ENCODE results near the gene KRT4. TPM values are rescaled to one million over a fixed set of nuclear protein-coding genes. Genes with fewer than 3 reads are reported as not detected.

KRT4 gene
- total RNA-seq, 1 donor from 2014 or later, result not detected

DNA sequence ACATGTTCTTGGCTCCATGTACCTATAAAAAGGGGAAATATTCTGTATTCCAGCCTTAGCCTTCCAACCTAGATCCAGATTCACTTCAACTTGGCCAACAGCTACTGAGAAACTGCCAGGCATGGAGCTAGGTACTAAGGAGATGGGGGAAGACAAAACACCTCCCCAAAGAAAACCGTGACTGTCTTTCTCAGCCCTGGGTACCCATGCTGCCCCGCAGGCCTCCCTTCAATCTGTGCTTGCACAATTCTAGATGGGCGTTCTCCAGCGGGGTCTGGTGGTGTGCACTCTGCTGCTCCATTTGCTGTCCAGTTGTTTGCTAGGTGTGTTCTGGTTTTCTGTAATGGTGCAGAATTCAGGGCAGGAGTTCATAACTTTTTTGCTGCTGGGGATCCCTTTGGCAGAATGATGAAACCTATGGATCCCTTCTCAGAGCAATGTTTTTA is 817 bp upstream of the KRT4 start:
- H3K4me1 ChIP-seq, result no peaks in the 10 kb centered on the region
- TF ChIP-seq, protein P1, sequence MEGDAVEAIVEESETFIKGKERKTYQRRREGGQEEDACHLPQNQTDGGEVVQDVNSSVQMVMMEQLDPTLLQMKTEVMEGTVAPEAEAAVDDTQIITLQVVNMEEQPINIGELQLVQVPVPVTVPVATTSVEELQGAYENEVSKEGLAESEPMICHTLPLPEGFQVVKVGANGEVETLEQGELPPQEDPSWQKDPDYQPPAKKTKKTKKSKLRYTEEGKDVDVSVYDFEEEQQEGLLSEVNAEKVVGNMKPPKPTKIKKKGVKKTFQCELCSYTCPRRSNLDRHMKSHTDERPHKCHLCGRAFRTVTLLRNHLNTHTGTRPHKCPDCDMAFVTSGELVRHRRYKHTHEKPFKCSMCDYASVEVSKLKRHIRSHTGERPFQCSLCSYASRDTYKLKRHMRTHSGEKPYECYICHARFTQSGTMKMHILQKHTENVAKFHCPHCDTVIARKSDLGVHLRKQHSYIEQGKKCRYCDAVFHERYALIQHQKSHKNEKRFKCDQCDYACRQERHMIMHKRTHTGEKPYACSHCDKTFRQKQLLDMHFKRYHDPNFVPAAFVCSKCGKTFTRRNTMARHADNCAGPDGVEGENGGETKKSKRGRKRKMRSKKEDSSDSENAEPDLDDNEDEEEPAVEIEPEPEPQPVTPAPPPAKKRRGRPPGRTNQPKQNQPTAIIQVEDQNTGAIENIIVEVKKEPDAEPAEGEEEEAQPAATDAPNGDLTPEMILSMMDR (IDR thresholded peaks at IDR 0.05), result no peak
- DNase-seq (ENCODE audit: low spot score in 2 of 2), result no peak
- no peak overlapping the region for H3K27ac ChIP-seq
- H3K36me3 ChIP-seq, result no peaks in the 10 kb centered on the region
- intact Hi-C loops (cut with DNase I), result no loop called here
- H3K9me3 ChIP-seq, result no peaks in the 10 kb centered on the region
- H3K27me3 ChIP-seq, result no peaks in the 10 kb centered on the region
- H3K4me3 ChIP-seq, result no peak overlapping the region

DNA sequence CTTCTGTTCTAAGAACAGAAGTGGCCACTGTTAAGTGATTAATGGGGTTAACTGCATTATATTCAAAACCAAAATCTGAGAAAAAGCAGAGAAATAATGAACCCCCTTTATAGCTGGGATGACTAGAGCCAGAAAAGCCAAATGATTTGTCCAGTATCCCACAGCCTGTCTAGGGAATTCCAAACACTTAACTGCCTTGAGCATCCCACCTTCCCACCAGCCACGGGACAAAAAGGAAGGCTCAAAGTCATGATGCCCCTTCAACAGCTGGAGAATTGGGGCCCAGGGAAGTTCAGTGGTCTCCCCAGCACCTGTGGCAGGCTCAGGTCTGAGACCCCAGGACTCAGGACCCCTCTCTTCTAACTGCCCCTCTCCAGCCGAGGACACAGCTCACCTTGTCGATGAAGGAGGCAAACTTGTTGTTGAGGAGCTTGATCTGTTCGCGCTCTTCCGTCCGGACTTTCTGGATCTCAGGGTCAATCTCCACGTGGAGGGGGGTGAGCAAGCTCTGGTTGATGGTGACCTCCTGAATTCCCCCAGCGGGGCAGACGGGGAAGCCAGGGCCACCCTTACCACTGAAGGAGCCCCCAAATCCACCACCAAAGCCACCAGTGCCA is 605 bp downstream of the KRT4 start:
- H3K9me3 ChIP-seq, result no peaks in the 10 kb centered on the region
- H3K27me3 ChIP-seq, result no peaks in the 10 kb centered on the region
- intact Hi-C loops (cut with DNase I), result no loop called here
- TF ChIP-seq, protein P1 (IDR thresholded peaks at IDR 0.05), result no peak
- no peaks in the 10 kb centered on the region for H3K4me1 ChIP-seq
- H3K27ac ChIP-seq, result no peak overlapping the region
- no peak overlapping the region for H3K4me3 ChIP-seq
- no peaks in the 10 kb centered on the region for H3K36me3 ChIP-seq
- no peak for DNase-seq (ENCODE audit: low spot score in 2 of 2)

DNA sequence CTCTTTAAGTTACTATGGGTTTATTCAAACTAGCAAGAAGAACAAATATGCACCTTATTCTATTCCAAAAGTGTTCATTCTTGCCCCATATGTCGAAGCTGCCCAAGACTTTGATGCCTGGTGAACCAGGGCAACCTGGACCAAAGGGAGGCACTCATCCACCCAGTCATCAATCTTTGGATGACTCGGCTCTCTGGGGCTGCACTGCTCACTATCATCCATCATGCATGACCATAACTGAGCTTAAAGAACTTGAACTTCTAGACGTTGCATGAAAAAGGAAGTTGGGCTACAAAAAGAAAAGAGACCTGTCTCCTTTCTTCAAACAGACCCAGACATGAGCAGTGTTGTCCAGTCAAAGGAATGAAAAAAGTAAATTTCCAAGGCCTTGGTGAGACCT is 1.2 kb downstream of the KRT4 start:
- H3K9me3 ChIP-seq, result no peaks in the 10 kb centered on the region
- H3K27ac ChIP-seq, result no peak overlapping the region
- H3K4me3 ChIP-seq, result no peak overlapping the region
- intact Hi-C loops (cut with DNase I), result no loop called here
- no peaks in the 10 kb centered on the region for H3K4me1 ChIP-seq
- no peak for DNase-seq (ENCODE audit: low spot score in 2 of 2)
- TF ChIP-seq, protein P1 (IDR thresholded peaks at IDR 0.05), result no peak
- H3K36me3 ChIP-seq, result no peaks in the 10 kb centered on the region
- H3K27me3 ChIP-seq, result no peaks in the 10 kb centered on the region

DNA sequence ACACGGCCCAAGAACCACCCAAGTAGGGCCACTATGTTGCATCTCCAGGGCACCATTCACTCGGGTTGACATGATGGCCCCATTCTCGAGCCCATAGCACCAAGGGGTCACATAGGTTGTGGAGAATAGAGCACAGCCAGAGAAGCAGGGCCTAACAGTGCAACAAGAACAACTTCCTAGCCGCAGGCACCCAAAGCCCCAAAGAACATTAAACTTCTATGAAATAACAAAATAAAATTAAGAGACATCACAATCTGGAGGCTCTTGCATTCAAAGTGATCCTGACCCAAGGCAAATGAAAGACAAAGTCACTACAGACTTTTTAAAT is 1.9 kb downstream of the KRT4 start:
- no peaks in the 10 kb centered on the region for H3K9me3 ChIP-seq
- H3K4me1 ChIP-seq, result no peaks in the 10 kb centered on the region
- DNase-seq (ENCODE audit: low spot score in 2 of 2), result no peak
- TF ChIP-seq, protein P1 (IDR thresholded peaks at IDR 0.05), result no peak
- no peak overlapping the region for H3K4me3 ChIP-seq
- no peak overlapping the region for H3K27ac ChIP-seq
- no peaks in the 10 kb centered on the region for H3K36me3 ChIP-seq
- no peaks in the 10 kb centered on the region for H3K27me3 ChIP-seq
- intact Hi-C loops (cut with DNase I), result no loop called here

DNA sequence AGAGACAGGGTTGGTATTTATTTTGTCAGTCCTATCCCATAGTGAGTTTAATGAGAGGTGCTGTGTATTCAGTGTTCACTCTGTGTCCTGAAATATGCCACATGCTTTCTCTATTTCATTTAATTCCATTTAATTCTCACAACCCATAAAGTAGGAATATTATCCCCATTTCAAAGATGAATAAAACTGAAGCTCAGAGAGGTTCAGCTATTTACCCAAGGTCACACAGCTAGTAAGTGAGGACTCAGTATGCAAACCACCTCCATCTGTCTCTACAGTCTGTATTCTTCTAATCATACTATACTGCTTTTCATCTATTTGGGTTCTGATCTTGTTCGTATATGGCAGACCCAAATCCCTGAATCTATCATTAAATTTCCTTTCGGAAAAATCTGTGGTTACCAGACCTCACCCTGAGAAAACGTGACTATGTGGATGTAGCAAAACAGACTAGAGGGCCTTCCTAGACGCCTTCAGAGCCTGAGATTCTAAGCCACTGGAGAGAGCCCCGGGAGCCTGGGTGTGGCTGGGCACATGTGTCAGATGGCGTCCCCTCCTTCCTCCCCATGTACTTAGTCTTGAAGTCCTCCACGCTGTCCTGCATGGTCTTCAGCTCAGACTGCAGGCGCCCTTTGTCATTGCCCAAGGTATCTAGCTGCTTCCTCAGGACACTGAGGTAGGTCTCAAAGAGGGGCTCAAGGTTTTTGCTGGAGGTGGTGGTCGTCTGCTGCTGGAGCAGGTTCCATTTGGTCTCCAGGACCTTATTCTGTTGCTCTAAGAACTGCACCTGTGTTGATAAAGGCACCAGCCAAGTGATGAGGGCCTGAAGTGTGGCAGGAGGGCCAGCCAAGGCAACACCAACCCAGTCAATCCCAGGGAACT is 2.5 kb downstream of the KRT4 start:
- no peaks in the 10 kb centered on the region for H3K36me3 ChIP-seq
- H3K9me3 ChIP-seq, result no peaks in the 10 kb centered on the region
- TF ChIP-seq, protein P1 (IDR thresholded peaks at IDR 0.05), result no peak
- intact Hi-C loops (cut with DNase I), result no loop called here
- no peaks in the 10 kb centered on the region for H3K27me3 ChIP-seq
- DNase-seq (ENCODE audit: low spot score in 2 of 2), result no peak
- no peaks in the 10 kb centered on the region for H3K4me1 ChIP-seq
- H3K27ac ChIP-seq, result no peak overlapping the region
- H3K4me3 ChIP-seq, result no peak overlapping the region
